Hepatic stellate cell (primary cell): ENCODE measurements around the gene LDB2.
A peak's percentile ranks its signal among the peaks of the same experiment; 100 is the strongest.

Experiments
- DNase-seq: peaks from one replicate; pipeline ENCODE4 v3.0.0; 2011; ENCODE audit warnings: low spot score

LDB2 gene

GRCh38 chr4:16802044-16802443 lies 96.4 kb downstream of the LDB2 start:
- DNase-seq, result no peak

GRCh38 chr4:16801356-16801755 lies 97.1 kb downstream of the LDB2 start:
- DNase-seq, result peak; percentile 18

DNA sequence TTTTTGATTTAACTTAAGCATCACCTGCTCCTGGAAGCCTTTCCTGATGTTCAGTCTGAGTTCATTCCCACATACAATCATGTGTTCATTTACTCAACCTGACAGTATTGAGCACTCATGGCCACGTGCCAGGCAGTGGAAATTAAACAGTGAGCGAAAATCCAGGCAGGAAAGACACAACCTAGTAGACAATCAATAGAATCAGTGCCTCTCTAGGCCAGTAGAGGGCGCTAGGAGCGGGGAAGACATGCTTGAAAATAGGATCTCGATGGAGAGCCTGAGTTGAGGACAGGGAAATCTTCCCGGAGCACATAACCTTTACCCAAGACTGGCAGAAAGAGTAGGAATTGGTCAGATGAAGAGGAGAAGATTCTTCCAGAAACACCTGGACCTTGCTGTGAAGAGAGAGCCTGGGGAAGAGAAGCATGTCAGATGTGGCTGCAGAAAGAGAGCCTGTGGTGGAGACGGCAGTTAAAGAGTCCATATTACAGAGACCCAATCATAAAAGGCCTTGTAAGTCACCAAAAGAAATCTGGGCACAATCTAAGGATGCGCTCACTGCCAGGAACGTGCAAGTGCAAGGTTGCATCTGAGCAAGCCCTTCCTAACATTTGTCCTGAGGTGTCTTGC lies 103.5 kb downstream of the LDB2 start:
- peak; percentile 46 for DNase-seq

DNA sequence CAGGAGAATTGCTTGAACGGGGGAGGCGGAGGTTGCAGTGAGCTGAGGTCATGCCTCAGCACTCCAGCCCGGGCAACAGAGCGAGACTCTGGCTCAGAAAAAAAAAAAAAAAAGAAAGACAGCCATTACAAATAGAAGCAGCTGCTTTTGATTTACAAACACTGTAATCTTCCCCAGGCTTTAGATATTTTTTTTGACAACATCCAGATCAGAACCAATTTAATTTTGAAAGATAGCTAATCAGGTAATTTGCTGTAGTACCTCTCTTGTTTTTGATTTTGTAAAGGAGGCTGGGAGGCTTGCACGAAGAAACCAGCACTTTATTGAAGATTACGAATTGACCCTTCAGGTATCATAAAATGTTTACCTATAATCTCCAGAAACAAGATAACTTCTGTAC lies 107.0 kb downstream of the LDB2 start:
- DNase-seq, result no peak

GRCh38 chr4:16790508-16790907 lies 107.9 kb downstream of the LDB2 start:
- no peak for DNase-seq

- DNase-seq, result no peak
Observed at GRCh38 chr4:16788868-16789267, 109.6 kb downstream of the LDB2 start.

DNA sequence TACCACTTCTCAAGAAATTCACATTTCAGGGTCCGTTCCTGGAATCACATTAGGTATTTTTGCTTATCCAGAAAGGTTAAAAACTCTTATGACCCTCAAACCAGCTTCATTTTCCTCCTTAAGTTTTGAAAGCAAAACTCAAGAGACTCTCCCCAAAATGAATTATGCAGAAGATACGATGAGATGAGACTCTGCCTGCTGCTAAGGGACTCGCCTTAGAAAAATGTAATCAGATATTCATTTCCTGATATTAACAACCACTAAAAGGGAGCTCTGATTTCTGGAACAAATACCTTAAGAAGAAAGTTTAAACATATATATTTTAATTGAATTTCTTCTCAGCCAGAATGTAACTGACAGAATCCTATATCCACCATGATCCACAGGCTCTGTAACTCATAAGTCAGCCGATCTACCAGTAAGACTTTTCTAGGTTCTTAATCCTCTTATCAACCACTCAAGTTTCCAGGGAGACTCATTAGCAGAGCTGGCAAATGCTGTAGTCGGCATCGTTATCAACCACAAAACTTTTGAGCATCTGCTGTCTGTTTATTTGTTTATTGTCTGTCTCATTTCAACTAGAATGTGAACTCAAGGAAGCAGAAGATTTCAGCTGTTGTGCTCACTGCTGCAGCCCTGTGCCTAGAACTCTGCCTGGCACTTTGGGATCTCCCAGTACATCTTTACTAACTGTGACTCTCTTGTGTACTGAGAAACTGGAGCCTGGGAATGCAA lies 112.5 kb downstream of the LDB2 start:
- peak; percentile 13 for DNase-seq

GRCh38 chr4:16783119-16783518 lies 115.3 kb downstream of the LDB2 start:
- no peak for DNase-seq

DNA sequence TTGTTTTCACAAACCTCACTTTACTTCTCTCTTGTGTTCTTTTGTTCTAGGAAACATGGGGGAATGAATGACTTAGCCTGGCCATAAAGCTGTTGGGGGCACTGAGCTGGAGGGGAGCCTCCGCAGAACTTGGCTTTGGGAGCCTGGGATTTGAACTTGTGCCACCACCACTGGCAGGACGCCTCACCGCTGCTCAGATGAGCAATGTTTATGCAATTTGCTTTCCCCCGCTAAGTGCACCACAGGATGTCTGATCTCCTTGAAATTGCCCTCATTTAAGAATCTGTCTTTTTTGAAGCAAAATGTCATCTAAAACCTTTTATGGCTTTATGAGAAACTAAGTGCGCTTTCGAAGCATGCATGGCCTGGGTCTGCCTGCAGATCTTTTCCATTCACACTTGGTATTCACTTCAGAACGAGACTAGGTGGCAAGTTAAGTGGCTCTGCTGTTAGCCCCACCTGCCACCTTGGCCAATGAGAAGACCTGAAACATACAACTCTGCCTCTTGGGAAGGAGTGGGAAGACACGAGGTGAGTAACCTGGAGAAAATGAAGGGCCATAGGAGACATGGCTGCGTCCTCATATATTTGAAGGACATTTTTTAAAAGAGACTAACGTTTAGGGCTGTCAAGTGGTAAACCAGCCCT lies 119.3 kb downstream of the LDB2 start:
- no peak for DNase-seq

GRCh38 chr4:16777726-16778125 lies 120.7 kb downstream of the LDB2 start:
- no peak for DNase-seq

DNA sequence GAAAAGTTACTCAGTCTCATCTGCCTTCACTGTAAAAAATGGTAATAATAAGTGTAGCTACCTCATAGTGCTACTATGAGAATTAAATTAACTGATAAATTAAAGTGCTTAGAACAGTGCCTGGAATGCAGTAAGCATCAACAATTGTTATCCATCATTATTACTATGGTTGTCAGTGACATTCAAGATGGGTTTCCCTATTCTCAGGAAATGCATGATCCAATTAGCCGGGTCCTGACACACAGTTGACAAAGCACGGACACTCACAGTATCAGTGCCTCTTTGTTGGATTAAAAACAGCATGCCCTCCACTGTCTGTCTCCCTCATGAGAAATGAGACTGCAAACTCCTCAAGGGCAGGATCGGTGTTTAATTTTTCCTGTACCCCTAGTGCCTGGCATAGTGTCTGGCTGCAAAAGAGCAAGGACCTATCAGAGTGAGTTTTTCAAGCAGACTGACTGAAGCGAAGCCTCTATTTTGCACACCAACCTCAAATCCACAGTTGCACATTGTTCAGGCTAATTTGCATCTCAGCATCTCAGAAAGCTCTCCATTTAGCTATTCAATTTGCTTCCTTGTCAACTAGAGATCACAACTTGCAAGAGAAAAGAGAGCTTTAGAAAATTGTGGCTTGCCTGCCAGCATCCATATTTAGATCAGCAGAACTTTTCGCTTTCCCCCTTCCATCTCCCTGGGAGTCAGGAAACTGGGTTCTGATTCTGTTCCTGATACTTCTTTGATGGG lies 122.9 kb downstream of the LDB2 start:
- DNase-seq, result no peak

- peak; percentile 24 for DNase-seq
Observed at GRCh38 chr4:16772366-16772850, 126.0 kb downstream of the LDB2 start.

DNA sequence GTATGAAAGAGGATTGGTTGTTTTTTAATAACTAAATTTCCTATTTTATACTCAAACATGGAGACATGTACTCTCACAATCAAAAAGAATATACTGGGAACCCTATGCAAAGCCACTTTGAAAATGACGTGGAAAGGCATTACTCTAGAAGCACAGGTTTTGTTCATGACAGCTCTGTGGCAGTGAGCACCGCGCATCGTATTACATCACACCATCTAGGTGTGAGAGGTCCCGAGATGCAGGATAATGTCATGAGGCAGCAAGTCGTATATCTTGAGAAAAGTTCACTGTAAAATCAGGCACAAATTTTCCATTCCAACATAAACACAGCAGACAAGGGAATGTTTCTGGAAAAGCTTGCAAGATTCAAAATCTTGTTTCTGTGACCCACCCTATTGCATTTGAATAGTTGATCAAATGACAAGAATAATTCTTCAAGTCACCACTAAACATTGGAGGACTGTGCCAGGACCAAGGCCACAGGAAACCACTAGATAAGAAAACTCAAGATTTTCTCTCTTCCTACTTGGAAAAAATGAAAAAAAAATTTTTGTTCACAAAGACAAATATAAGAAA lies 127.6 kb downstream of the LDB2 start:
- DNase-seq, result no peak

DNA sequence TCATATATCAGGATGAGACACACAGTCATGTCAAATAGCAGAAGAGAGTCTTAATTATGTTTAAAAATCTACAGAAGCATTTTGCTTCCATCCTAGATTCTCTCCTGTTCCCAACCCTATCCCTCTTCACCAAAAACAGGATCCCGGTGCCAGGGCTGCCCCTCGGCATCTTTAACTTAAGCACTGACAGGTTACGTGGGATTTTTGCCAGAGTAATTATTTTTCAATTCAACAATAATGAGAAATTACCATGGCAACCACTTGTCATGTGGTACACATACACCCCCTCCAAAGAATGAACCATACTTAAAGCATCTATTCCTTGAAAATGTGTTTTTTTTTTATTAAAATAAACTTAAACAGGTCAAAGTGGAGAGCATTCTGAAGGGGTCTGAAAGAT lies 130.6 kb downstream of the LDB2 start:
- no peak for DNase-seq

GRCh38 chr4:16767251-16767650 lies 131.2 kb downstream of the LDB2 start:
- DNase-seq, result no peak

DNA sequence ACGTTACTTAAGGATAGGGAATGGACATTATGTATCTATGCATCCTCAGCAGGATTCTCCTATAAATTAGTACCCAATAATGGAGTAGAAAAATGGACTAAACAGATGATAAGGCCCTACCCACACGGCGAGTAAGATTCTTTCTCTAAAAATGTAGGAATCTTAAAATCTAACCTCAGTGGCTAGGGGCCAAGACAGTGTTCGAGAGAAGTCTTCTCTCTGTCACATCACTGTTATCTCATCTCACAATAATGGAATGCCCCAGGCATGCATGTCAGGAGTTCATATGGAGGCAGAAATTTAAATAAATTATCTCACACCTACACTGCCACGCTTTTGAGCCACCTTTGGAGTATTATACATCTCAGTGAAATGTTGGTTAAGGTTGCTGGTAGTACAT lies 132.9 kb downstream of the LDB2 start:
- no peak for DNase-seq

GRCh38 chr4:16764622-16765021 lies 133.8 kb downstream of the LDB2 start:
- no peak for DNase-seq

DNA sequence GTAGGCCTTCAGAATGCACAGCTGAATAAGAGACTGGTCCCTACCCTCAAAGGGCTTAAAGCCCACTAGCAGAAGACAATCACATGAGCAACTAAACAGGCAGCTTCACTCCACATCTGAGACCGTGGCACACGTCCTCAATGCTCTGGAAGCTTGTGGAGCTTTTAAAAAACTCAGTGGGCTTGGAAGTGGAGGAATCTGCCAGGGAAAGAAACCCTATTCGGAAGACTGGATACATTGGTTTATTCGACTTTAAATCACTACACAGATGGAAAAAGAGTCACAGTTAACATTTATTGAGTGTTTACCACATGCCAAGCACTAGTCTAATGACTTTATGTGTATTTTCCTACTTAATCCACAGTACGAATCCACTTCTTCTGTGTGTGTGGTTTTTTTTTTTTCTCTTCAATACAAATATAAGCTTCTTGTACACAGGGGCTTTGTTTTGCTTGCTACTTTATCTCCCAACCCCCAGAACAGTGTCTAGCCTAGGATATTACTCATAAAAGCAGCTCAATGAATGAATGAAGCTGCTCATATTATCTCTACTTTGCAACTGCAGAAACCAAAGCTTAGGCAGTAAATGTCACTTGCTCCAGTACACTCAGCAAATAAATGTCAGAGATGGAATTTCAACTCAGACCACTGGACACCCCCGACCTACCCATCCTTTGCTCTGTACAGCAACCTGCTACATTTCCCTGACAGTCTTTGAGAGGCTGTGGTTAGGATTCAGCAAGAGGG lies 137.7 kb downstream of the LDB2 start:
- DNase-seq, result no peak

DNA sequence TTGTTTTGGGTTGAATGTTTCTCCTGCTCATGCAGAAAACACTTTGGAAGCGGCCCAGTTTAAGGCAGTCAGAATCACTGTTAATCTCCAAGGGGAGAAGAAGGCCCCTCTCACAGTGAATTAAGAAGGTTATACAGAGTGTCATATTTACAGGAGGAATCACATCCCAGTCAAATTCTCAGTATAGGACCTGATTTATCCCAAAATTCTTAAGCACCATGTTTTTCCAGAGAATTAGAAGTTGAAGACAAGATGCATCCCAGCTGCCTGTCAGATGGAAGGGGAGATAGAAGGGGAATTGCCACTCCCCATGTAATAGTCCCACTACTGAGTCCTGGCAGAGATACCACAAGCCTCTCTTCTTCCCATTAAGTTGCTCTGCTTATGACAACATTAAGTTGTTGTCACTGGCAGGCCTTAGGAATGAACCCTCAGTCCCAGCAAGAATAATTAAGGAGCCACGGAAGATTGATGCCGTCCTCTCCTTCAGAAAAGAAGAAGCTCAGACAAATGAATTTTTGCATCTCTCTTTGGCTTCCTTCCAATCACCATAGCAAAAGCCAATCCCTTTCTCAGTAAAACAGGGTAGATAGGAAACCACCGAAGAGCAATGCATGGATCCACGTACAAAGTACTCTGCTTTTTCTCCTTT lies 138.4 kb downstream of the LDB2 start:
- DNase-seq, result no peak

DNA sequence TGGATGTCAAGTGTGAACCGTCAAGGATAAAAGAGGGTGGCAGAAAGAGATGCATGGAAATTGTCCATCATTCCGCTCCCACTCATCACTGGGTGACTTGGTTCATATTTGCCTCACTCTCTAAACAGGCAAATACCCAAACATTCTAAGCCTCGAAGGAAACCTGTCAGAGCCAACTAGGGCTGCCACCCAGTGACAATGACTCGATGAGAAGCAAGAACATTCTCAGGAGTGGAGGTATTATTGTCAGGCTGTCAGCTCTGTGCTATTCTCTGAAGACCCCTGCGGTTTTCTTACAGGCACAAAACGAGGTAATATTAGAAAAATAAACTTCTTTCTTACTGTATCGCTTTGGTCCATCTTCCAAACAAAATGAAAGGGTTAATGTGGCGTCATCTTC lies 139.6 kb downstream of the LDB2 start:
- no peak for DNase-seq

GRCh38 chr4:16758255-16758654 lies 140.2 kb downstream of the LDB2 start:
- DNase-seq, result no peak
